ENCODE results near the gene GPR150.

GRCh38 chr5:95605786-95606185 lies 14.1 kb upstream of the GPR150 start:
- TF ChIP-seq CTCF (IDR thresholded peaks at IDR 0.05): no peak
- no peak for TF ChIP-seq FOSL2 (IDR thresholded peaks at IDR 0.05; ENCODE audit: borderline replicate concordance, low read depth)
- TF ChIP-seq TCF12 (IDR thresholded peaks at IDR 0.05): no peak
- no peak for TF ChIP-seq RFX5 (IDR thresholded peaks at IDR 0.05; ENCODE audit: low read length)
- TF ChIP-seq, protein P1, sequence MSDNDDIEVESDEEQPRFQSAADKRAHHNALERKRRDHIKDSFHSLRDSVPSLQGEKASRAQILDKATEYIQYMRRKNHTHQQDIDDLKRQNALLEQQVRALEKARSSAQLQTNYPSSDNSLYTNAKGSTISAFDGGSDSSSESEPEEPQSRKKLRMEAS (IDR thresholded peaks at IDR 0.05; ENCODE audit: low read depth): no peak
- no peak for TF ChIP-seq EZH2phosphoT487 (IDR thresholded peaks at IDR 0.05; ENCODE audit: borderline replicate concordance, low read depth)
- TF ChIP-seq FOXM1 (IDR thresholded peaks at IDR 0.05; ENCODE audit: low read depth): no peak
- TF ChIP-seq EP300 (IDR thresholded peaks at IDR 0.05; ENCODE audit: borderline replicate concordance in 1 of 2, low read depth in 1 of 2, low read length in 1 of 2): no peak
- TF ChIP-seq, protein P2, sequence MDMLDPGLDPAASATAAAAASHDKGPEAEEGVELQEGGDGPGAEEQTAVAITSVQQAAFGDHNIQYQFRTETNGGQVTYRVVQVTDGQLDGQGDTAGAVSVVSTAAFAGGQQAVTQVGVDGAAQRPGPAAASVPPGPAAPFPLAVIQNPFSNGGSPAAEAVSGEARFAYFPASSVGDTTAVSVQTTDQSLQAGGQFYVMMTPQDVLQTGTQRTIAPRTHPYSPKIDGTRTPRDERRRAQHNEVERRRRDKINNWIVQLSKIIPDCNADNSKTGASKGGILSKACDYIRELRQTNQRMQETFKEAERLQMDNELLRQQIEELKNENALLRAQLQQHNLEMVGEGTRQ (IDR thresholded peaks at IDR 0.05; ENCODE audit: borderline replicate concordance, low read depth, low read length): no peak
- no peak for TF ChIP-seq RXRA (IDR thresholded peaks at IDR 0.05; ENCODE audit: borderline replicate concordance, low read depth)
- TF ChIP-seq, protein P3, sequence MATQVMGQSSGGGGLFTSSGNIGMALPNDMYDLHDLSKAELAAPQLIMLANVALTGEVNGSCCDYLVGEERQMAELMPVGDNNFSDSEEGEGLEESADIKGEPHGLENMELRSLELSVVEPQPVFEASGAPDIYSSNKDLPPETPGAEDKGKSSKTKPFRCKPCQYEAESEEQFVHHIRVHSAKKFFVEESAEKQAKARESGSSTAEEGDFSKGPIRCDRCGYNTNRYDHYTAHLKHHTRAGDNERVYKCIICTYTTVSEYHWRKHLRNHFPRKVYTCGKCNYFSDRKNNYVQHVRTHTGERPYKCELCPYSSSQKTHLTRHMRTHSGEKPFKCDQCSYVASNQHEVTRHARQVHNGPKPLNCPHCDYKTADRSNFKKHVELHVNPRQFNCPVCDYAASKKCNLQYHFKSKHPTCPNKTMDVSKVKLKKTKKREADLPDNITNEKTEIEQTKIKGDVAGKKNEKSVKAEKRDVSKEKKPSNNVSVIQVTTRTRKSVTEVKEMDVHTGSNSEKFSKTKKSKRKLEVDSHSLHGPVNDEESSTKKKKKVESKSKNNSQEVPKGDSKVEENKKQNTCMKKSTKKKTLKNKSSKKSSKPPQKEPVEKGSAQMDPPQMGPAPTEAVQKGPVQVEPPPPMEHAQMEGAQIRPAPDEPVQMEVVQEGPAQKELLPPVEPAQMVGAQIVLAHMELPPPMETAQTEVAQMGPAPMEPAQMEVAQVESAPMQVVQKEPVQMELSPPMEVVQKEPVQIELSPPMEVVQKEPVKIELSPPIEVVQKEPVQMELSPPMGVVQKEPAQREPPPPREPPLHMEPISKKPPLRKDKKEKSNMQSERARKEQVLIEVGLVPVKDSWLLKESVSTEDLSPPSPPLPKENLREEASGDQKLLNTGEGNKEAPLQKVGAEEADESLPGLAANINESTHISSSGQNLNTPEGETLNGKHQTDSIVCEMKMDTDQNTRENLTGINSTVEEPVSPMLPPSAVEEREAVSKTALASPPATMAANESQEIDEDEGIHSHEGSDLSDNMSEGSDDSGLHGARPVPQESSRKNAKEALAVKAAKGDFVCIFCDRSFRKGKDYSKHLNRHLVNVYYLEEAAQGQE (IDR thresholded peaks at IDR 0.05; ENCODE audit: low read depth, low read length): no peak
- TF ChIP-seq TAF1 (IDR thresholded peaks at IDR 0.05; ENCODE audit: borderline replicate concordance, low read depth, low read length): no peak
